A549 (cell line): ENCODE measurements around the gene GSTM2. TPM values are rescaled to one million over a fixed set of nuclear protein-coding genes. Genes with fewer than 3 reads are reported as not detected.
A peak's percentile ranks its signal among the peaks of the same experiment; 100 is the strongest.

Experiments
- ATAC-seq, 2 experiments: fragments of 200-7000 bp in 1 of 2; fragments of >200 bp in 1 of 2; cut with Nextera tagmentation in 1 of 2; cut with Tn5 transposase in 1 of 2; 3 replicates each; pipeline versions ENCODE4 v1.8.0 to v1.9.1; 2018 to 2020; ENCODE audit warnings: mild to moderate bottlenecking in 1 of 2, moderate library complexity in 1 of 2
- CTCF ChIA-PET: fragments of 300-600 bp; sonication (Branson Sonifier 250); formaldehyde crosslinking; extraction: SDS; loops from one replicate; lab custom pipeline; 2021; ENCODE audit warnings: antibody characterized with exemption, inconsistent platforms; lab: Yijun Ruan, JAX
- POLR2A ChIA-PET: fragments of 350-600 bp; formaldehyde crosslinking; extraction: SDS; loops from one replicate; lab custom pipeline; 2021; ENCODE audit warnings: antibody characterized with exemption, inconsistent platforms; lab: Yijun Ruan, JAX
- DNase-seq, 2 experiments: peaks; one replicate each; pipeline versions ENCODE4 v3.0.0 to v3.0.0-alpha.2; 2011 to 2016; ENCODE audit warnings: low read depth in 1 of 2, low spot score in 1 of 2
- FAIRE-seq: peaks from 2 replicates; lab custom pipeline; 2011; peaks lifted over from hg19 to GRCh38; lab: Jason Lieb, UNC
- H3K27ac ChIP-seq, 2 experiments: fragments of >200 bp; sonication (Bioruptor Twin); formaldehyde crosslinking; 3 replicates each; pipeline ENCODE4 v1.5.1; 2016 to 2017
- H3K4me1 ChIP-seq: fragments of >200 bp; sonication (Bioruptor Twin); formaldehyde crosslinking; 3 replicates; pipeline ENCODE4 v1.6.1; 2016
- H3K4me2 ChIP-seq: fragments of >200 bp; sonication (Bioruptor Twin); formaldehyde crosslinking; 3 replicates; pipeline ENCODE4 v1.6.1; 2016
- H3K4me3 ChIP-seq: fragments of >200 bp; sonication (Bioruptor Twin); formaldehyde crosslinking; 3 replicates; pipeline ENCODE4 v1.5.1; 2016
- H3K9me3 ChIP-seq: fragments of >200 bp; sonication (Bioruptor Twin); formaldehyde crosslinking; 3 replicates; pipeline ENCODE4 v1.6.1; 2016
- ATOH8 ChIP-seq: fragments of 250-450 bp; sonication (Bioruptor Pico); IDR thresholded peaks from 2 replicates; pipeline ENCODE4 v1.5.0; 2020; ENCODE audit warnings: low read depth, mild to moderate bottlenecking, moderate library complexity
- BCL3 ChIP-seq: fragments of >200 bp; sonication (Bioruptor Twin); formaldehyde crosslinking; IDR thresholded peaks from 3 replicates; pipeline ENCODE4 v1.6.1; 2016
- CBX2 ChIP-seq: fragments of 200-600 bp; sonication (generic); IDR thresholded peaks from 2 replicates; pipeline ENCODE4 v1.6.1; 2016; ENCODE audit warnings: low read depth, mild to moderate bottlenecking, borderline replicate concordance
- CTCF ChIP-seq: fragments of >200 bp; sonication (Bioruptor Twin); formaldehyde crosslinking; IDR thresholded peaks from 3 replicates; pipeline ENCODE4 v1.5.1; 2016
- E2F6 ChIP-seq: IDR thresholded peaks from 2 replicates; pipeline ENCODE4 v1.6.1; 2012; ENCODE audit warnings: low read depth, borderline replicate concordance
- ELK1 ChIP-seq: fragments of 150-350 bp; IDR thresholded peaks from 2 replicates; pipeline ENCODE4 v1.6.1; 2014; ENCODE audit warnings: low read depth, mild to moderate bottlenecking, low read length
- FOSL2 ChIP-seq, 2 experiments: fragments of 450-650 bp in 1 of 2; fragments of >200 bp in 1 of 2; sonication (Bioruptor Twin) in 1 of 2; formaldehyde crosslinking; IDR thresholded peaks; 2 replicates each; pipeline versions ENCODE4 v1.5.0 to v1.6.1; 2016 to 2020; ENCODE audit warnings: mild to moderate bottlenecking in 1 of 2, moderate library complexity in 1 of 2
- JUN ChIP-seq, 2 experiments: fragments of >200 bp; sonication (Bioruptor Twin); formaldehyde crosslinking; IDR thresholded peaks; 2 replicates in 1 of 2; 3 replicates in 1 of 2; pipeline ENCODE4 v1.6.1; 2016 to 2017
- KDM1A ChIP-seq: fragments of 200-600 bp; sonication (generic); IDR thresholded peaks from 2 replicates; pipeline ENCODE4 v1.6.1; 2016; ENCODE audit warnings: low read depth, mild to moderate bottlenecking
- MAX ChIP-seq: IDR thresholded peaks from 2 replicates; pipeline ENCODE4 v1.6.1; 2012
- MYC ChIP-seq: IDR thresholded peaks from 2 replicates; pipeline ENCODE4 v1.6.1; 2012; ENCODE audit warnings: mild to moderate bottlenecking, inconsistent platforms, low read length, improper control_type of control experiment, borderline replicate concordance
- RAD21 ChIP-seq, 2 experiments: fragments of >200 bp in 1 of 2; sonication (Bioruptor Twin) in 1 of 2; formaldehyde crosslinking in 1 of 2; IDR thresholded peaks in 1 of 2; conservative IDR thresholded peaks in 1 of 2; 2 replicates in 1 of 2; 3 replicates in 1 of 2; pipeline ENCODE4 v1.6.1; 2012 to 2018; ENCODE audit warnings: inconsistent platforms in 1 of 2
- TFCP2L1 ChIP-seq: fragments of 250-450 bp; sonication (Bioruptor Pico); IDR thresholded peaks from 2 replicates; pipeline ENCODE4 v1.5.0; 2021; ENCODE audit warnings: mild to moderate bottlenecking
- whole genome bisulfite sequencing: methylation state at CpG from one replicate; pipeline ENCODE4 v1.1.6; 2017; ENCODE audit errors: missing lambda C conversion rate; 5-methylcytosine and 5-hydroxymethylcytosine counted together
- polyA plus RNA-seq, 4 experiments: library from polyadenylated mRNA; depleted of rRNA in 3 of 4; stranded (reverse); fragments of >200 nt; fragmentation: RNase III in 1 of 4; extraction: RNeasy Plus Mini Kit Qiagen cat#74134 plus additional on column Dnase treatment in 1 of 4; gene quantifications; 2 replicates in 3 of 4; 3 replicates in 1 of 4; pipeline ENCODE4 v1.2.3, GENCODE V29; 2011 to 2017

GSTM2 gene
- polyA plus RNA-seq, 2 of the 4 experiments (the other 2 are of a cell fraction) = 4.8 to 6.5 TPM

GRCh38 chr1:109620841-109621286, 47.0 kb upstream of the GSTM2 start:
- peaks cover 31% of the 10 kb centered on the region for H3K4me1 ChIP-seq
- TF ChIP-seq JUN (IDR thresholded peaks at IDR 0.05) (0 out of 5 replicates have a peak, but pooled peaks of 1 of the 2 experiments have one; percentile 29), MYC (0 out of 2 replicates have a peak, but pooled peaks have one; percentile 27), FOSL2 (IDR thresholded peaks at IDR 0.05) (no peak), FOSL2 (CRISPR knock-in tag; IDR thresholded peaks at IDR 0.05) (no peak)
- TF ChIP-seq, all 56 proteins: peak for 2
- ATAC-seq (peak; percentile 82 to 88), DNase-seq (peak; percentile 87 to 92), FAIRE-seq (no peak)
- CTCF ChIA-PET = interaction anchor here (0.8 to 1.2 kb wide), 3 partner anchors 8 to 343 kb away, joined by 3 to 5 read pairs (median 3); partner anchors contain the start of gene GNAI3
- Histone ChIP-seq H3K27ac (peak overlapping the region; percentile 93 to 98), H3K9me3 (no peaks in the 10 kb centered on the region), H3K4me3 (peak overlapping the region; percentile 90), H3K4me2 (peak overlapping the region; percentile 89)
- POLR2A ChIA-PET = interaction anchor here (1.4 to 2.2 kb wide), 2 partner anchors 16 to 72 kb away, joined by 3 to 27 read pairs; partner anchors contain the start of gene GNAI3
- WGBS = 0% methylated on average over 1 of the region's 18 CpGs

- 51% methylated on average over 10 of the region's 13 CpGs for WGBS
- Histone ChIP-seq H3K4me1 (peaks cover 31% of the 10 kb centered on the region), H3K4me3 (peak overlapping the region; percentile 90), H3K4me2 (peak overlapping the region; percentile 89), H3K27ac (peak overlapping the region; percentile 93 to 98), H3K9me3 (no peaks in the 10 kb centered on the region)
- CTCF ChIA-PET = interaction anchor here (0.8 kb wide), 1 partner anchor 344 kb away, joined by 3 read pairs; no protein-coding TSS in a partner anchor
- POLR2A ChIA-PET = interaction anchor here (1.4 kb wide), 1 partner anchor 15 kb away, joined by 3 read pairs; no protein-coding TSS in a partner anchor
- no peak for FAIRE-seq
- no peak for DNase-seq
- no peak for ATAC-seq
- TF ChIP-seq CTCF = no peak
- TF ChIP-seq ATOH8 (CRISPR knock-in tag) = no peak
- TF ChIP-seq MAX = no peak
- no peak for TF ChIP-seq E2F6
- no peak for TF ChIP-seq JUN (IDR thresholded peaks at IDR 0.05)
- TF ChIP-seq RAD21 (conservative IDR thresholded peaks at IDR 0.05 in 1 of 2, IDR thresholded peaks at IDR 0.05 in 1 of 2) = no peak
- no peak for TF ChIP-seq KDM1A
- TF ChIP-seq TFCP2L1 = no peak
- TF ChIP-seq BCL3 = no peak
- TF ChIP-seq MYC = no peak
- TF ChIP-seq ELK1 = no peak
- no peak for TF ChIP-seq CBX2
Measured at GRCh38 chr1:109621379-109622136, 46.3 kb upstream of the GSTM2 start.
